SU-DHL-6 (cell line): ENCODE measurements around the gene CREB5.

ENCODE experiments used
- H2AFZ ChIP-seq: fragments of 200-600 bp; sonication (generic); 2 replicates; pipeline ENCODE4 v1.6.1; 2014; ENCODE audit warnings: low read depth, mild to moderate bottlenecking, moderate library complexity, mixed read lengths, antibody characterized with exemption, low read length; ENCODE audit not compliant: severe bottlenecking
- H3F3A ChIP-seq: fragments of 200-600 bp; shearing (Covaris generic); 2 replicates; pipeline ENCODE4 v1.6.0; 2016; ENCODE audit warnings: antibody characterized with exemption, mild to moderate bottlenecking; ENCODE audit not compliant: insufficient read depth
- H3K27ac ChIP-seq: fragments of 200-600 bp; sonication (generic); 2 replicates; pipeline ENCODE4 v1.5.1; 2016; ENCODE audit warnings: low read depth, mild to moderate bottlenecking, low read length, moderate library complexity, mixed read lengths
- H3K27me3 ChIP-seq: fragments of 200-600 bp; sonication (generic), shearing (Covaris generic); 2 replicates; pipeline ENCODE4 v1.6.0; 2014; ENCODE audit warnings: mild to moderate bottlenecking, low read length
- H3K36me3 ChIP-seq: fragments of 200-600 bp; sonication (generic); 2 replicates; pipeline ENCODE4 v1.6.1; 2014; ENCODE audit warnings: mild to moderate bottlenecking, low read length, mixed read lengths
- H3K4me2 ChIP-seq: fragments of 300-600, 200-600 bp; shearing (Covaris generic), sonication (generic); 2 replicates; pipeline ENCODE4 v1.6.0; 2014; ENCODE audit warnings: low read length, low read depth, mild to moderate bottlenecking; ENCODE audit not compliant: poor library complexity, severe bottlenecking
- H3K4me3 ChIP-seq: fragments of 200-600 bp; sonication (generic); 2 replicates; pipeline ENCODE4 v1.5.1; 2014; ENCODE audit warnings: antibody characterized with exemption, low read length, mild to moderate bottlenecking, mixed read lengths; ENCODE audit not compliant: insufficient read depth, poor library complexity, severe bottlenecking
- H3K79me2 ChIP-seq: fragments of 200-600 bp; sonication (generic); 2 replicates; pipeline ENCODE4 v1.6.1; 2014; ENCODE audit warnings: mild to moderate bottlenecking, low read length, moderate library complexity; ENCODE audit not compliant: insufficient read depth
- H3K9ac ChIP-seq: fragments of 200-600 bp; sonication (generic); 2 replicates; pipeline ENCODE4 v1.7.0; 2014; ENCODE audit warnings: mild to moderate bottlenecking, low read length
- H3K9me2 ChIP-seq: fragments of 200-600 bp; sonication (generic); replicated peaks from 2 replicates; pipeline ENCODE4 v1.6.1; 2014; ENCODE audit warnings: low read length; ENCODE audit not compliant: insufficient read depth
- H3K9me3 ChIP-seq: fragments of 200-600 bp; sonication (generic); 2 replicates; pipeline ENCODE4 v1.6.1; 2014; ENCODE audit warnings: low read length, mixed read lengths; ENCODE audit not compliant: insufficient read depth
- H4K20me1 ChIP-seq: fragments of 200-600 bp; sonication (generic); 2 replicates; pipeline ENCODE4 v1.6.1; 2014; ENCODE audit warnings: low read depth, mild to moderate bottlenecking, antibody characterized with exemption, low read length, moderate library complexity, mixed read lengths
- EZH2phosphoT487 ChIP-seq: fragments of 200-600 bp; sonication (generic), shearing (Covaris generic); conservative IDR thresholded peaks from 2 replicates; pipeline ENCODE4 v1.6.1; 2018; ENCODE audit warnings: mild to moderate bottlenecking, antibody characterized with exemption, low read length, moderate library complexity, mixed read lengths
- TF ChIP-seq, protein P1 (sequence below): fragments of 200-600 bp; sonication (generic); IDR thresholded peaks from one replicate; pipeline ENCODE4 v1.5.1; 2017; ENCODE audit warnings: antibody characterized with exemption, mild to moderate bottlenecking, low read length, moderate library complexity; ENCODE audit not compliant: insufficient read depth, poor library complexity, severe bottlenecking

CREB5 gene

GRCh38 chr7:28564033-28564432, 151.7 kb downstream of the CREB5 start:
- Histone ChIP-seq H3K4me2 (no peak overlapping the region), H3K27me3 (no peaks in the 10 kb centered on the region), H3K9ac (no peak overlapping the region), H3F3A (no peaks in the 10 kb centered on the region), H3K36me3 (no peaks in the 10 kb centered on the region; the same call in 1 of the 2 replicates), H3K27ac (no peak overlapping the region), H2AFZ (no peak overlapping the region), H3K79me2 (no peaks in the 10 kb centered on the region), H3K9me2 (no peaks in the 10 kb centered on the region), H4K20me1 (no peaks in the 10 kb centered on the region), H3K4me3 (no peak overlapping the region), H3K9me3 (no peaks in the 10 kb centered on the region)
- no peak for TF ChIP-seq EZH2phosphoT487
- TF ChIP-seq, protein P1, sequence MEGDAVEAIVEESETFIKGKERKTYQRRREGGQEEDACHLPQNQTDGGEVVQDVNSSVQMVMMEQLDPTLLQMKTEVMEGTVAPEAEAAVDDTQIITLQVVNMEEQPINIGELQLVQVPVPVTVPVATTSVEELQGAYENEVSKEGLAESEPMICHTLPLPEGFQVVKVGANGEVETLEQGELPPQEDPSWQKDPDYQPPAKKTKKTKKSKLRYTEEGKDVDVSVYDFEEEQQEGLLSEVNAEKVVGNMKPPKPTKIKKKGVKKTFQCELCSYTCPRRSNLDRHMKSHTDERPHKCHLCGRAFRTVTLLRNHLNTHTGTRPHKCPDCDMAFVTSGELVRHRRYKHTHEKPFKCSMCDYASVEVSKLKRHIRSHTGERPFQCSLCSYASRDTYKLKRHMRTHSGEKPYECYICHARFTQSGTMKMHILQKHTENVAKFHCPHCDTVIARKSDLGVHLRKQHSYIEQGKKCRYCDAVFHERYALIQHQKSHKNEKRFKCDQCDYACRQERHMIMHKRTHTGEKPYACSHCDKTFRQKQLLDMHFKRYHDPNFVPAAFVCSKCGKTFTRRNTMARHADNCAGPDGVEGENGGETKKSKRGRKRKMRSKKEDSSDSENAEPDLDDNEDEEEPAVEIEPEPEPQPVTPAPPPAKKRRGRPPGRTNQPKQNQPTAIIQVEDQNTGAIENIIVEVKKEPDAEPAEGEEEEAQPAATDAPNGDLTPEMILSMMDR = no peak

DNA sequence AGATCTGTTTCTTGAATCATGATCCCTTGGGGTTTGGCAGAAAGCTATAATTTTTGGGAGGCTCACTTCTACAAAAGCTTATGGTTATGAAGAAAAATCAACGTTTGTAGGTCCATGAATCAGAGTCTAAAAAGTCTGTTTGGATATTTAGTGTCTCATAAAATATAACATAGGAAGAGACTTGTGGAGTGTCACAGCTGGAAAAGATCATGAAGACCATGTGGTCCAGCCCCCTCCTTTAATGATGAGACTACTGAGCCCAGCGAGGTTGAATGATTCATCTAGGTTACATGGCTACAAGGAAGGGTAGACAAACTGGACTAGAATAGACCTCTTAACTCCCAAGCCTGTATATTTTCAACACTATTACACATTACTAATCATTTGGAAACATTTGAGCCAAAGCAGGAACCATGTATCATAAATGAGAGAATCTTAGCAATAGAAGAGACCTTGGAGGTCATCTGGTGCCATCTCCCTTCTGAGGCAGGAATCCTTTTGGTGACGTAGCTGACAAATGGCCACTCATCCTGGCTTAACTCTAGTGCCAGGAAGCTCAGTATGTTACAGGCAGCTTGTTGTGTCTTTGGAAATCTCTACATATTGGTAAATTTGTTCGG, 152.5 kb downstream of the CREB5 start:
- H3K4me3 ChIP-seq = no peak overlapping the region
- H3K4me2 ChIP-seq = no peak overlapping the region

DNA sequence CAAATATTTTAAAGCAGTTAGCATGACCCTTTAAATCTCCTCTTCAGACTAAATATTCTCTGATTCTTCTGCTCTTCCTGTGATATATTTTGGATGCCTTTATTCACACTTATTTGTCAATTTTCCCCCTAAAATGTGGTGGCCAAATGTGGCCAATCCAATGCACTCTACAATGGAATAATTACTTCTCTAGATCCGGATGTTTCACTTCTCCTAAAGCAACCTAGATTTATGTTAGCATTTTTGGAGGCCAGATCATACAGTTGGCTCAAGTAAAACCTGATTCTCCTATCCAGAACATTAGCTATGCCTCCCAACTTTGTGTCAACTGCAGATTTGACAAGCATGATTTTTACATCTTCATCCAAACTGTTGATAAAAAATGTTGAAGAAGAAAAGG, 153.7 kb downstream of the CREB5 start:
- Histone ChIP-seq H3K4me2 (peak overlapping the region; percentile 20), H3F3A (peaks cover 7% of the 10 kb centered on the region; the same call in 1 of the 2 replicates), H3K9me3 (no peaks in the 10 kb centered on the region), H3K79me2 (peaks cover 7% of the 10 kb centered on the region), H4K20me1 (no peaks in the 10 kb centered on the region), H3K27ac (no peak overlapping the region), H3K9me2 (no peaks in the 10 kb centered on the region), H3K4me3 (no peak overlapping the region), H3K9ac (no peak overlapping the region), H2AFZ (no peak overlapping the region), H3K36me3 (no peaks in the 10 kb centered on the region; the same call in 1 of the 2 replicates), H3K27me3 (no peaks in the 10 kb centered on the region)
- TF ChIP-seq, protein P1 = no peak
- TF ChIP-seq EZH2phosphoT487 = no peak

More for the DNA sequence above, 152.5 kb downstream of the CREB5 start:
- Histone ChIP-seq H3K36me3 (no peaks in the 10 kb centered on the region; the same call in 1 of the 2 replicates), H3K79me2 (no peaks in the 10 kb centered on the region), H3K27me3 (no peaks in the 10 kb centered on the region), H3K27ac (no peak overlapping the region), H3F3A (peaks cover 2% of the 10 kb centered on the region; the same call in 1 of the 2 replicates), H2AFZ (no peak overlapping the region), H3K9me2 (no peaks in the 10 kb centered on the region), H3K9me3 (no peaks in the 10 kb centered on the region), H4K20me1 (no peaks in the 10 kb centered on the region), H3K9ac (no peak overlapping the region)
- no peak for TF ChIP-seq EZH2phosphoT487
- TF ChIP-seq, protein P1 = no peak
